Stimulated activated CD4-positive, alpha-beta T cell treated with anti-CD3 and anti-CD28 coated beads, Interleukin-2, amount 100 ng/mL, for 48 hours (primary cell): ENCODE measurements around the gene SPTBN2.
"Not testable (repeated sequence)": the region's sequence is repeated elsewhere in the genome, so short reads cannot be mapped to it uniquely, and the experiment has no call there.

Source experiments
- DNase-seq, 2 donors: peaks; one replicate each; pipeline ENCODE4 v3.0.0-alpha.2; 2020

Gene SPTBN2

GRCh38 chr11:66728693-66729385 is at the start of gene SPTBN2:
Gene SPTBN2, minus strand, starts transcription at chr11:66729216. Its CDS starts 7,976 bp downstream, at chr11:66721240.
- no peak for DNase-seq

- no peak for DNase-seq
These were observed 39.8 kb upstream of the SPTBN2 start for GRCh38 chr11:66768818-66769217.

GRCh38 chr11:66768088-66768521 is 39.1 kb upstream of the SPTBN2 start:
- no peak for DNase-seq

- no peak for DNase-seq
These were observed 38.6 kb upstream of the SPTBN2 start for GRCh38 chr11:66767666-66768065.

- DNase-seq, result no peak
These were observed 37.7 kb upstream of the SPTBN2 start for GRCh38 chr11:66766681-66767080.

GRCh38 chr11:66762088-66762487 is 33.1 kb upstream of the SPTBN2 start:
- no peak for DNase-seq

- DNase-seq, result no peak
These were observed 23.1 kb upstream of the SPTBN2 start for GRCh38 chr11:66752148-66752547.

GRCh38 chr11:66749091-66749490 is 20.1 kb upstream of the SPTBN2 start:
- no peak for DNase-seq

- DNase-seq, result no peak
These were observed 18.5 kb upstream of the SPTBN2 start for GRCh38 chr11:66747480-66747879.

- DNase-seq, result peak; percentile 39 to 46
These were observed 16.6 kb upstream of the SPTBN2 start for GRCh38 chr11:66745356-66746235.

GRCh38 chr11:66744485-66745355 is 15.7 kb upstream of the SPTBN2 start:
- peak; percentile 83 to 84 for DNase-seq

GRCh38 chr11:66743271-66743968 is 14.4 kb upstream of the SPTBN2 start:
- DNase-seq, result no peak

- no peak for DNase-seq
These were observed 12.1 kb upstream of the SPTBN2 start for GRCh38 chr11:66741153-66741552.

- no peak for DNase-seq
These were observed 11.0 kb upstream of the SPTBN2 start for GRCh38 chr11:66739983-66740382.

GRCh38 chr11:66734215-66734614 is 5.2 kb upstream of the SPTBN2 start:
- DNase-seq, result no peak

- no peak for DNase-seq
These were observed 431 bp upstream of the SPTBN2 start for GRCh38 chr11:66729447-66729846.

- DNase-seq, result no peak
These were observed 851 bp downstream of the SPTBN2 start for GRCh38 chr11:66728038-66728692.

- DNase-seq, result no peak
These were observed 1.6 kb downstream of the SPTBN2 start for GRCh38 chr11:66727282-66728037.

- no peak for DNase-seq
These were observed 3.4 kb downstream of the SPTBN2 start for GRCh38 chr11:66725647-66726046.

- DNase-seq, result no peak
These were observed 3.9 kb downstream of the SPTBN2 start for GRCh38 chr11:66725114-66725513.

- DNase-seq, result not testable (repeated sequence)
These were observed 4.8 kb downstream of the SPTBN2 start for GRCh38 chr11:66724167-66724566.
